ENCODE results near the gene GPR78. TPM values are rescaled to one million over a fixed set of nuclear protein-coding genes. Genes with fewer than 3 reads are reported as not detected.

GPR78 gene
- total RNA-seq, 1 experiment from 2014 or later = 3.4 TPM

- Histone ChIP-seq H2BK20ac (ENCODE audit: low read depth, low read length, poor library complexity, severe bottlenecking) (no peak overlapping the region), H4K91ac (ENCODE audit: insufficient read length, low read depth, low read length) (no peak overlapping the region), H3T11ph (ENCODE audit: low read length) (no peak overlapping the region), H4K20me1 (ENCODE audit: control insufficient read depth, insufficient read depth, insufficient read length) (no peaks in the 10 kb centered on the region), H2BK120ac (ENCODE audit: low read depth, low read length, poor library complexity, severe bottlenecking) (no peak overlapping the region), H3K18ac (ENCODE audit: insufficient read length, low read depth, low read length) (no peak overlapping the region), H4K8ac (replicated peaks; ENCODE audit: insufficient read length, low read depth, low read length) (no peak overlapping the region), H3K9ac (ENCODE audit: extremely low read depth, insufficient read length, low read length) (no peak overlapping the region), H3K27me3 (ENCODE audit: insufficient read depth, low read length) (peaks cover 9% of the 10 kb centered on the region; the same call in 1 of the 2 replicates), H2BK15ac (ENCODE audit: low read depth, low read length) (no peak overlapping the region), H3K56ac (ENCODE audit: insufficient read length, low read depth, low read length) (no peak overlapping the region), H4K5ac (ENCODE audit: insufficient read length, low read depth, low read length) (no peak overlapping the region), H3K23ac (ENCODE audit: insufficient read length, low read depth, low read length) (no peak overlapping the region), H3K23me2 (ENCODE audit: insufficient read length, low read depth, low read length, poor library complexity, severe bottlenecking) (peaks cover 9% of the 10 kb centered on the region), H3K9me3 (ENCODE audit: control insufficient read depth, low read depth, low read length) (no peaks in the 10 kb centered on the region), H3K27ac (ENCODE audit: insufficient read length, low read depth, low read length) (no peak overlapping the region), H3K14ac (ENCODE audit: insufficient read depth, low read length) (no peak overlapping the region), H2AFZ (ENCODE audit: low read length) (no peak overlapping the region), H3K4me1 (ENCODE audit: insufficient read depth, low read length) (no peaks in the 10 kb centered on the region), H3K4ac (ENCODE audit: low read depth, low read length) (no peak overlapping the region), H3K79me1 (ENCODE audit: insufficient read depth, low read depth, low read length, poor library complexity, severe bottlenecking) (no peaks in the 10 kb centered on the region), H2BK5ac (ENCODE audit: insufficient read length, low read length) (no peak overlapping the region), H2BK12ac (ENCODE audit: insufficient read length, low read depth, low read length) (no peak overlapping the region), H2AK5ac (ENCODE audit: insufficient read length, low read length) (no peak overlapping the region), H3K79me2 (ENCODE audit: insufficient read depth, low read length) (no peaks in the 10 kb centered on the region), H3K4me2 (ENCODE audit: insufficient read depth, insufficient read length, low read length) (no peak overlapping the region)
- Mint-ChIP-seq H3K4me1 (peaks cover 34% of the 10 kb centered on the region in 2 experiments), H3K27me3 (ENCODE audit: low read depth) (peaks cover 43% of the 10 kb centered on the region), H3K9me3 (no peaks in the 10 kb centered on the region), H3K27ac (no peak overlapping the region), H3K36me3 (ENCODE audit: insufficient read depth in 1 of 3, low read depth in 3 of 3) (no peaks in the 10 kb centered on the region; a peak in 1 of 7 replicates), H3K4me3 (no peak overlapping the region; a peak in 1 of 5 replicates)
- no peak for TF ChIP-seq CTCF (conservative IDR thresholded peaks at IDR 0.05)
- no CpG with 5 or more reads among the region's 3 CpGs for WGBS (ENCODE audit: extremely low coverage, insufficient read length, low lambda C conversion rate)
- no peak for DNase-seq
These were observed 1.5 kb upstream of the GPR78 start for GRCh38 chr4:8578717-8579116.
